Skeletal muscle satellite cell (primary cell): Measurements from ENCODE around the gene COPS4.
"Not testable (repeated sequence)": the region's sequence is repeated elsewhere in the genome, so short reads cannot be mapped to it uniquely, and the experiment has no call there.

ENCODE experiments used
- H3K27me3 ChIP-seq: 2 replicates; pipeline ENCODE4 v1.7.0; 2013; ENCODE audit warnings: low read length; ENCODE audit not compliant: control insufficient read depth, insufficient read depth
- H3K36me3 ChIP-seq: 2 replicates; pipeline ENCODE4 v1.7.0; 2013; ENCODE audit warnings: mild to moderate bottlenecking, control low read depth, low read length; ENCODE audit not compliant: insufficient read depth
- H3K4me1 ChIP-seq: 2 replicates; pipeline ENCODE4 v1.7.0; 2013; ENCODE audit warnings: low read length; ENCODE audit not compliant: control insufficient read depth, insufficient read depth
- H3K4me2 ChIP-seq: 2 replicates; pipeline ENCODE4 v1.7.0; 2013; ENCODE audit warnings: mild to moderate bottlenecking, low read length
- H3K4me3 ChIP-seq: 2 replicates; pipeline ENCODE4 v1.7.0; 2013; ENCODE audit warnings: low read length
- H3K9ac ChIP-seq: 2 replicates; pipeline ENCODE4 v1.7.0; 2013; ENCODE audit warnings: mild to moderate bottlenecking, low read depth, low read length, moderate library complexity
- H3K9me3 ChIP-seq: replicated peaks from 2 replicates; pipeline ENCODE4 v1.7.0; 2013; ENCODE audit warnings: mild to moderate bottlenecking, control low read depth, low read length

Gene COPS4

DNA sequence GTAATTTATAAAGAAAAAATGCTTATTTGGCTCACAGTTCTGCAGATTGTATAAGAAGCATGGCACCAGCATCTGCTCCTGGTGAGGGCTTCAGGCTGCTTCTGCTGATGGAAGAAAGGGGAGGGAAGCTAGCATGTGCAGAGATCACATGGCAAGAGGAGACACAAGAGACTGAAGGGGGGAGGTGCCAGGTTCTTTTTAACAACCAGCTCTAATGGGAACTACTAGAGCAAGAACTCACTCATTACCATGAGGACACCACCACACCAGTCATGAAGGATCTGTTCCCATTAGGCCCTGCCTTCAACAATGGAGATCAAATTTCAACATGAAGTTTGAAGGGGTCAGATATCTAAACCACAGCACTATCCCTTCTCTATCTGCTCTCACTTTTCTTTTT lies 9.4 kb upstream of the COPS4 start:
- Histone ChIP-seq H3K27me3 (peaks cover 8% of the 10 kb centered on the region), H3K9ac (no peak overlapping the region), H3K9me3 (peaks cover 6% of the 10 kb centered on the region), H3K36me3 (no peaks in the 10 kb centered on the region), H3K4me3 (no peak overlapping the region), H3K4me1 (peaks cover 9% of the 10 kb centered on the region), H3K4me2 (no peak overlapping the region)

DNA sequence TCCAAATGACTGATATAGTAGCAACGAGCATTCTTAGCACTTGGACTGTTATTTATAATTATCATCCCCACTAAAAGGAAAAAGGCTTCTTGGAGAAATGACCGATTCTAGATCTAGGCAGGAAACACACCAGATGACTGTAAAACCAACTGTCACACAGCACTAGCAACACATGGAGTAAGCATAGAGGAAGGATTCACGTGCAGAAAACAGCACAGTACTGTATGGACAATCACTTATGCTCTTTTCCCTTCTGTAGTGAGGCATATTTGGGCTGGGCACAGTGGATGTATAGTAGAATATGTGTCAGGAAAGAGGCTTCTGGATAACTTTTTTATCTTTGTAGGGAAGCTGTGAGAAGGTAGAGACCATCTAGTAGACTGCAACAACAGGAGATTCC lies 6.0 kb upstream of the COPS4 start:
- H3K4me1 ChIP-seq: no peaks in the 10 kb centered on the region
- H3K27me3 ChIP-seq: peaks cover 8% of the 10 kb centered on the region
- H3K4me2 ChIP-seq: no peak overlapping the region

GRCh38 chr4:83029688-83030087 lies 5.3 kb upstream of the COPS4 start:
- no peak overlapping the region for H3K4me3 ChIP-seq
- H3K9me3 ChIP-seq: peaks cover 3% of the 10 kb centered on the region
- H3K36me3 ChIP-seq: no peaks in the 10 kb centered on the region
- H3K27me3 ChIP-seq: peaks cover 8% of the 10 kb centered on the region
- H3K4me1 ChIP-seq: no peaks in the 10 kb centered on the region
- no peak overlapping the region for H3K9ac ChIP-seq
- no peak overlapping the region for H3K4me2 ChIP-seq

More for the DNA sequence above, 6.0 kb upstream of the COPS4 start:
- H3K4me3 ChIP-seq: no peak overlapping the region
- H3K9me3 ChIP-seq: peaks cover 3% of the 10 kb centered on the region
- no peaks in the 10 kb centered on the region for H3K36me3 ChIP-seq
- no peak overlapping the region for H3K9ac ChIP-seq

GRCh38 chr4:83036991-83037665 lies 2.1 kb downstream of the COPS4 start:
- H3K4me2 ChIP-seq: peak overlapping the region; percentile 92
- H3K9ac ChIP-seq: no peak overlapping the region
- no peaks in the 10 kb centered on the region for H3K9me3 ChIP-seq
- peak overlapping the region; percentile 12 for H3K4me3 ChIP-seq
- H3K36me3 ChIP-seq: no peaks in the 10 kb centered on the region
- no peaks in the 10 kb centered on the region for H3K27me3 ChIP-seq
- peaks cover 23% of the 10 kb centered on the region for H3K4me1 ChIP-seq

DNA sequence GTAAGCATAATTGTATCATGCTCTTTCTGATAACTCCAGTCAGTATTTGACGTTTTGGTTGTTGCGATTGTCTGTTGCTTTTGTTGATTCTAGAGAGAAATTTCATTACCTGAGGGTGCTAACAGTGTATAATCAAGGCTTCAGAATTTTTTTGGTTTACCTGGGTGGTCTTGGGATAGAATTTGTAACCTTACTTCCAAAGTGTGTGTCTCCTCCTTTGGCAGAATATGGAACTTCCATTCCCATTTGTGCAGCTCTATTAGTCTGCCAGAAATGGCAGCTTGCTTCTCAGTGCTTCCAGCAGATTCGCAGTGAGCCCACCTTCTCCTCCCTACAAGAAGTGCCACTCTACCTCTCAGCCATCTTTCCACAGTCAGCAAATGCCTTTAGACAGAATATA lies 5.3 kb downstream of the COPS4 start:
- no peaks in the 10 kb centered on the region for H3K27me3 ChIP-seq
- H3K4me2 ChIP-seq: no peak overlapping the region
- no peak overlapping the region for H3K4me3 ChIP-seq
- H3K36me3 ChIP-seq: no peaks in the 10 kb centered on the region
- no peaks in the 10 kb centered on the region for H3K9me3 ChIP-seq
- no peak overlapping the region for H3K9ac ChIP-seq
- peaks cover 31% of the 10 kb centered on the region for H3K4me1 ChIP-seq

GRCh38 chr4:83043157-83043556 lies 8.2 kb downstream of the COPS4 start:
- H3K27me3 ChIP-seq, H3K9me3 ChIP-seq, H3K4me3 ChIP-seq, H3K9ac ChIP-seq, H3K4me1 ChIP-seq, H3K36me3 ChIP-seq, H3K4me2 ChIP-seq: not testable (repeated sequence)

- no peak overlapping the region for H3K4me2 ChIP-seq
- no peaks in the 10 kb centered on the region for H3K27me3 ChIP-seq
- H3K36me3 ChIP-seq: peaks cover 3% of the 10 kb centered on the region
- H3K9me3 ChIP-seq: no peaks in the 10 kb centered on the region
- H3K9ac ChIP-seq: no peak overlapping the region
- peaks cover 7% of the 10 kb centered on the region for H3K4me1 ChIP-seq
- H3K4me3 ChIP-seq: no peak overlapping the region
Measured at GRCh38 chr4:83043801-83044407, 8.9 kb downstream of the COPS4 start.

DNA sequence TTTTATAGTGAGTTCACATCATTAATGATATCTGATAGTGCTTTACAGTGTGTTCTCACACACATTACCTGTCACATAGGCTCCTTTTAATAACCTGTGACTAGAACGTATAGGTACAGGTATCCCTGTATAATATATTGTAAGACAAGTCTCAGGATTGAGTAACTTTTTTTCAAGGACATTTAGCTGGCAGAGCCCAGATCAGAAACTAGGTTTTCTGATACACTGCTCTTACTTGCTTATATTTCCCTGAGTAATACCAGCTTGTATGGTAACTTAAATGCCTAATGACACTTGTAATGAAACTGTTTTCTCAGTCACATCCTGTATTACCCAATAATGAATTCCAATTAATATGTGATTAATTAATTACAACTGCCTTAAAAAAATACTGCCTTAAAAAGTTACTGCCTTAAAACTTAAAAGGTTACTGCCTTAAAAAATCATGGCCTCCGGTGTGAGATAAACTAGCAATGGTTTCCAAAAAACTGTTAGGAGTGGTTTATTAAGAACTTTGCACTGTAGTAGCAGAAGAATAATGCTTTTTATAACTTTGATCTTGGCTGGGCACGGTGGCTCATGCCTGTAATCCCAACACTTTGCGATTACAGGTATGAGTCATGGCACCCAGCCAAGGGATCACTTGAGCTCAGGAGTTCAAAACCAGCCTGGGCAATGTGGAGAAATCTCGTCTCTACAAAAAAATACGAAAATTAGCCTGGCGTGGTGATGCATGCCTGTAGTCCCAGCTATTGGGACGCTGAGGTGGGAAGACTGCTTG lies 11.9 kb downstream of the COPS4 start:
- Histone ChIP-seq H3K4me2 (no peak overlapping the region), H3K4me1 (peaks cover 7% of the 10 kb centered on the region), H3K4me3 (no peak overlapping the region), H3K27me3 (no peaks in the 10 kb centered on the region), H3K9ac (no peak overlapping the region), H3K9me3 (no peaks in the 10 kb centered on the region), H3K36me3 (peaks cover 28% of the 10 kb centered on the region)

DNA sequence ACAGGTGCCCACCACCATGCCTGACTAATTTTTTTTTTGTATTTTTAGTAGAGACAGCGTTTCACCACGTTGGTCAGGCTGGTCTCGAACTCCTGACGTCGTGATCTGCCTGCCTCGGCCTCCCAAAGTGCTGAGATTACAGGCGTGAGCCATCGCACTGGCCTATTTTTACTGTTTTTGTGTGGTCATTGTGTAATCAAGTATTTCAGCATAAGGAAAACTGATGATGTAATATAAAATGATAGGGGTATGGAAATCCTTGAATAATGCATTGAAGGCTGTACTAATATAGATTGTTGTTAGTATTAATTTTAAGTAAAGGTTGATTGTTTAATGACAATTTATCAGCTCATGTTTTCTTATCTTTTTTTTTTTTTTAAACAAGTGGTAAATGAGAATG lies 13.8 kb downstream of the COPS4 start:
- not testable (repeated sequence) for H3K4me3 ChIP-seq, H3K9me3 ChIP-seq, H3K27me3 ChIP-seq, H3K4me1 ChIP-seq, H3K9ac ChIP-seq, H3K4me2 ChIP-seq
- peaks cover 35% of the 10 kb centered on the region for H3K36me3 ChIP-seq

DNA sequence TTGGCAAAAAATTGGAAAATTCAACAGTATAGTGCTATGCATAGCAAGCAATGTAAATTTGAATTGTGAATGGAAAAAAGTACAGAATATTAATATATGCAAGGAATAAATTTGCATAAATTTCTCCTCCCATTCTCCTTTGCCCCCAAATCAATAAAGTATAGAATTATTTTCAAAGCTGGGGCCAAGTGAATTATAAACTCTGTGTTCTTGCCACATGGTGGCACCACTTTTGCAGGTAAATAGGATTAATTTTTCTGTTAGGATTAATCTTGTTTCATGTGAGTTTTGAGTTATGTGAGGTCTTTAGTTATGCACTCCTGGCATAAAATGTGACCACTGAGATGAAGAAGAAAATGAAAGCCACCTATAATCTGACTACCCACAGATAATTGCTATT lies 19.9 kb downstream of the COPS4 start:
- Histone ChIP-seq H3K4me1 (no peaks in the 10 kb centered on the region), H3K36me3 (peaks cover 30% of the 10 kb centered on the region), H3K27me3 (no peaks in the 10 kb centered on the region), H3K4me3 (no peak overlapping the region), H3K9me3 (no peaks in the 10 kb centered on the region), H3K9ac (no peak overlapping the region), H3K4me2 (no peak overlapping the region)

DNA sequence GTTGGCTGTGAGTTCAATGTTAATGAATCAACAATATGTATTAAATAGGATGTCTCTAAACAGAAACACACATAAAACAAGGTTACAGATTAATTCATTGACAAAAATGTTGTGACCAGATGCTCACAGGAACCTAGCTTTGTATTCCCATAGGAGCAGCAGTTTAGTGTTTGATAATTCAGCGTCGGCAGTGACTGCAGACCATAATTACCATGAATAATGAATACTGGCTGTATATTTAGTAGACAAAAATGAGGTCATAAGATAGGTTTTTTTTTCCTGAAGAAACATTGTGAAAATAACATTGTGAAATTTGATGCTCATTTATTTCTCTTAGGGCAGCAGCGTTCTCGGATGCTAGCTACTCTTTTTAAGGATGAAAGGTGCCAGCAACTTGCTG lies 27.8 kb downstream of the COPS4 start:
- no peak overlapping the region for H3K4me3 ChIP-seq
- H3K27me3 ChIP-seq: no peaks in the 10 kb centered on the region
- H3K9me3 ChIP-seq: no peaks in the 10 kb centered on the region
- H3K4me1 ChIP-seq: peaks cover 3% of the 10 kb centered on the region
- no peak overlapping the region for H3K9ac ChIP-seq
- no peak overlapping the region for H3K4me2 ChIP-seq
- H3K36me3 ChIP-seq: peaks cover 38% of the 10 kb centered on the region
